Loucy (cell line): ENCODE data around the gene HMGN2.

Experiments used
- CTCF ChIP-seq: fragments of 200-600 bp; sonication (generic); conservative IDR thresholded peaks from 2 replicates; pipeline ENCODE4 v1.5.1; 2014; ENCODE audit warnings: mild to moderate bottlenecking, antibody characterized with exemption, low read length
- EZH2phosphoT487 ChIP-seq: fragments of 200-600 bp; IDR thresholded peaks from 2 replicates; pipeline ENCODE4 v1.6.1; 2018; ENCODE audit warnings: antibody characterized with exemption, mild to moderate bottlenecking, moderate library complexity, borderline replicate concordance

- no peak for TF ChIP-seq CTCF
- no peak for TF ChIP-seq EZH2phosphoT487
Measured at GRCh38 chr1:26469558-26469957, 2.7 kb upstream of the HMGN2 start.
